ENCODE results near the gene NT5DC3.

DNA sequence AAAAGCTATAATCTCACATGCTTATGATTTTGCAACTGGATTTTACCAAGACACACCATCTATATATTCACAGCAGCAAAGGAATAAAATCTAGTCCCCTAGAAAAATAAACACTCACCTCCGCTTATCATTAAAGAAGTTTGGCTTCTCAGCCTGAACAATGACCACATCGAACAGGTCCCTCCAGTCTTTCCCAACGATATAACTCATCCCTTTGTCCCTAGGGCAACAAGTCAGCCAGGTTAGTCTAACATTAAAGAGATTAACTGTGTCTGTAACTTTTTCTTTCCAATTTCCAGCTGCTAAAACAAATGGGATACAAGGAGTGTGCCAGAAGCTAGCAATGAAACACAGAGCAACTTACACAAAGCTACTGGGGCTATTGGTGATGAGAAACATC lies 48.0 kb downstream of the NT5DC3 start:
- TF ChIP-seq POLR2A (IDR thresholded peaks at IDR 0.05; ENCODE audit: low read length) (no peak), GATA1 (IDR thresholded peaks at IDR 0.05; ENCODE audit: low read depth, low read length) (no peak)

Measured in erythroblast (primary cell).